Choroid plexus epithelial cell (primary cell): ENCODE data around the gene RNF222.

Source experiments
- DNase-seq: peaks from one replicate; pipeline ENCODE4 v3.0.0-alpha.2; 2010; ENCODE audit warnings: low read depth
- H3K4me3 ChIP-seq: 2 replicates; pipeline ENCODE4 v1.5.1; 2011; ENCODE audit warnings: low read depth, mild to moderate bottlenecking, control low read depth, low read length, moderate library complexity
- CTCF ChIP-seq: conservative IDR thresholded peaks from 2 replicates; pipeline ENCODE4 v1.5.1; 2011; ENCODE audit warnings: low read depth, mild to moderate bottlenecking, control low read depth, inconsistent platforms, low read length, moderate library complexity

Gene RNF222

GRCh38 chr17:8438441-8438840 is 40.8 kb upstream of the RNF222 start:
- H3K4me3 ChIP-seq: no peak overlapping the region
- no peak for TF ChIP-seq CTCF
- DNase-seq: no peak

GRCh38 chr17:8436844-8437171 is 39.2 kb upstream of the RNF222 start:
- no peak for TF ChIP-seq CTCF
- H3K4me3 ChIP-seq: peak overlapping the region; percentile 98
- peak; percentile 25 for DNase-seq

- TF ChIP-seq CTCF: no peak
- DNase-seq: peak; percentile 56
- peak overlapping the region; percentile 98 for H3K4me3 ChIP-seq
Measured at GRCh38 chr17:8436169-8436843, 38.7 kb upstream of the RNF222 start.

GRCh38 chr17:8435245-8436168 is 37.9 kb upstream of the RNF222 start, which contains the start of gene NDEL1:
Gene NDEL1, plus strand, starts transcription at chr17:8435884. Its CDS starts 8,388 bp downstream, at chr17:8444272.
- no peak for TF ChIP-seq CTCF
- H3K4me3 ChIP-seq: peak within 1 kb of the TSS; percentile 98
- DNase-seq: peak; percentile 99

DNA sequence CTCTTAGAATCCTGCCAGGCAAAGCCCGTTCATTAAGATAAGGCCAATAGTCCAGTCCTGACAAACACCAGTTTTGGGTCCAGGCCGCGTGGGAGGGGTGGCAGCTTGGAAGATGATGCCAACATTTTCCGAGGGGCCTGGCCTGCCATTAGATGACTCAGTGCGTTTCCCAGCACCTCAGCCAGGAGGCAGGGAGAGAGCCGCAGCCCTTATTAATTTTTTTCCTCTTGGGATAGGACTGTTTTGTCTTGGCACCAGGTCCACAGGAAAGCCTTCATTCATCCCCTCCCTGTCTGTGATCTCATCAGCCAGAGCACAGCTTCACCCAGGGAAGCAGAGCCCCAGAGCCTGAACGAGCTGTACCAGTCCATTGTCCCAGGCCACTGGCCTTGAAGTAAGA is 33.3 kb upstream of the RNF222 start:
- TF ChIP-seq CTCF: no peak
- DNase-seq: no peak
- H3K4me3 ChIP-seq: no peak overlapping the region

DNA sequence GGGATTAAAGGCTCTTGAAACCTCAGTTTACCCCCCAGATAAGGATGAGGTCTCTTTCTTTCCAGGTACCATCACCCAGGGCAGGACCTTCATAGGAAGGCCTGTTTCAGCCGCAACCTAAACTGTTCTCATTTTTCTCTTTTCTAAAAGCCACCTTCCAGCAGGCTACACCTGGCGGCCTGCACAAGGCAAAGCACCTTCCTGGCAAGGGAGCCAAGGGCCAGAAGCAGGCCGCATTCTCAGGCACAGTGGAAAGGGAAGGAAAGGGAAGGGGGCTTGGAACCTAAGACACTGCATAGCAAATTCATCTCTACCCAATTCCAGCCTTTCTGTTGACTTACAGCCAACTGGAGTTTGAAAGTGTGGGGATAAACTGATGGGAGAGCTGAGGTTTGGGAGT is 29.2 kb upstream of the RNF222 start:
- H3K4me3 ChIP-seq: no peak overlapping the region
- no peak for TF ChIP-seq CTCF
- no peak for DNase-seq
